Non-pigmented ciliary epithelial cell (primary cell): ENCODE results near the gene WFDC5.
A peak's percentile ranks its signal among the peaks of the same experiment; 100 is the strongest.

ENCODE experiments used
- DNase-seq: peaks from one replicate; pipeline ENCODE4 v3.0.0-alpha.2; 2010; ENCODE audit warnings: low read depth

WFDC5 gene

DNA sequence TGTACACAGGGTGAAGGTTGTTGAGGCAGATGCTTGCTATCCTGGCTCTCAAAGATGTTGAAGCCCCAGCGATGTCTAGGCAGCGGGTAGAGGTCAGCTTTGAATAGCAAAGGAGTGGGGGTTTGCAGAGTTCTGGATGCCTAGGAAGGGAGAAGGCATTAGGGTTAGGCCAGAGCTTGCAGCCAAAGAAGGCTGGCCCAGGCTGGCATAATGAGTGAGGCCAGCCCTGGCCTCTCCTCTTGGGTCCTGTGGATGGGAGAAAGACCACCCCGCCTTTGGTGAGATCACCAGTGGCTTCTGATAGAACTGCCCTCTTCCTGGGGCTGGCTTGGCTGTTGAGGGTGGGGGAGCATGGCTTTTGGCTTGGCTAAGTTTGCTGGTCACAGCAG lies 406 bp upstream of the WFDC5 start:
- no peak for DNase-seq

DNA sequence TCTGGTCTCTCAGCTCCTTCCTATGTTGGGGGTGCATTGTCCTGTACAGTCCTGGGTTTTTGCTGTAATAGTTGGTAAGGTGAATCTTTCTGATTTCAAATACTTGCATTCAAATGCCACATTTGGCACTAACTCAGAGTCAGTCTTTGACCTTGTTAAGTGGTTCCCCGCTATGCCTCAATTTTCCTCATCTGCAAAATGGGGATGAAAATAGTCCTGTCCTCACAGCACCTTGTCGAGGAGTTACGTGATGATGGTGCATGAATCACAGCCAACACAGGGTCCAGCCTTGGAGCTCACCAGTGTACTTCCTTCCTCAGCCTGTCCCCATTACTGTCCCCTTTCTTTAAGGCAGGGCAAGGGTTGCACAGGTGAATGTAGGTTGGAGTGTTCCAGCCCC lies 1.1 kb downstream of the WFDC5 start:
- no peak for DNase-seq

DNA sequence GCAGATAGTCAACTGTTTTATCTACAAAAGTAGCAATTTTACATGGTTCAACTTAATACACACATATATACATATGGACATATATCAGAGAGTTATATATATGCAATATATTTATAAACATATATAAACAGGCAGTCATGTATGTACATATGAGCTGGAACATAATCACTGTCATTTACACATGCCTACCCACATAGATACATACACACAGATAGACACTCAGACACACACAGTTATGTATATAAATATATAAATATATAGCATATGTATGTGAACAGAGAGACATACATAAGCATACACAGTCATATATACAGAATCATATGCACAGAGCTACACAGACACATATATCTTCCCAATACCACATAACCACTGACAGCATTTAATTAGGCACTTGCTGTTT lies 2.2 kb downstream of the WFDC5 start:
- no peak for DNase-seq

DNA sequence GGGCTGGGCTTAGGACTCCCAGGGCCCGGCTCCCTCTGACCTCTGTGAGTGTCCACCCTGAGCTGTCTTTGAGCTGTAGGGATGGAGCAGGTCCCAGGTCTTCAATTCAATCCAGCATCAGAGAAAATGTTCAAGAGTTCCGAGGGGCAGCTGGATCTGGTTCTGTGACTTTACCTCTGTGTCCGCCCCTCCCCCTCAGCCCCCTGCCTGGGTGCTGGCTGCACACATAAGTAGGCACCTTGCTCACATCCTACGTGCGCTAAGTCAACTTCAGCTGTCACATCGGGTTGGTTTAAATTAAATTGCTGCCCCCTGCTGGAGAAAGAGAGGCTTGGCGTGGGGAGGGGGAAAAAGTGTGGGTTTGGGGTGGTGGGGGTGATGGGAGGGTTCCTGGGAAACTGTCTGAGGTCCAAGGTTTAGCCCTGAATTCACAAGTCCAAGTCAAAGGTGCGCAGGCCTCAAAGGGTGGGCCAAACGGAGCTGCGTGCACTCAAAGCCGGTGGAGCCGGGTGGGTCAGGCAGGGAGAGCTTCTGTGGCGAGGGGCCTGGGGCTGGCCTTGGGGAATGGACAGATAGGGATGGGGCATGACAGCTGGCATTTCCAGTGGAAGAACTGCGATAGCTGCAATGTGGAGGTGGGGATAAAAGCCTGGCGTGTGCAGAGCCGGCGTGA lies 3.0 kb downstream of the WFDC5 start:
- DNase-seq, result no peak

DNA sequence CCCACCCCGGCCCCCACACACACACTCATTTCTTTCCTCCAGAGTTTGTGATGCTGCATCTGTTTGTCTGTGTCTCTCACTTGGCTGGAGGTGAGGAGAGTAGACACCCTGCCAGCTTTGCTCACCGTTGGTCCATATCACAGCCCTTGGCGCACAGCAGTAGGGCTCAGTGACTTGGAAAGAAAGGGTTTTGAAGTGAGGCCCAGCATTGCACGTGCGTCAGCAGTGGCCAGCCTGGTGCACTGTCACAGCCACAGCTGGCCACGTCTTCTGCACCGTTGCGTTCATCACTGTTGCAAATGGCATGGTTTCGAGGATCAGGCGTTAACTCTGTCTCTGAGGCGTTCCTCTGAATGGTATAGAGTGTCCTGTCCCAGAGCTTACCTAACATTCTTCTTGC lies 3.7 kb downstream of the WFDC5 start:
- no peak for DNase-seq

DNA sequence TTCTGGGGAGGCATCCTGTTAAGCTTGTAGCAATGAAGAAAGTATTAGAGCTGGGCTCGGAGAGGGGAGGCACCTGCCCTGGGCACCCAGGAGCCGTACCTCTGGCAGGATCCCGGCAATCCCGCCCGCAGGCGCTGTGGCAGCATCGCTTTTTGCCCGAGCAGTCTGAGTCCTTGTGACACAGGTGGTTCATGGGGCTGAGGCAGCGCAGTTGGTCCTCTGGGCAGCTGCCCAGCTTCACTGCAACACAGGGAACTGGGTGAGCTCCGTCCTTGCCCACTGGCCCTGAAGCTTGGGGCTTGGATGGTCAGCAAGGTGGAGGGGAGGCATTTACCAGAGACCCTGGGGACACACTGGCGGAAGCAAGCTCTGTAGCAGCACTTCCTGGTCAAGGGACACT lies 4.7 kb downstream of the WFDC5 start:
- DNase-seq, result no peak

DNA sequence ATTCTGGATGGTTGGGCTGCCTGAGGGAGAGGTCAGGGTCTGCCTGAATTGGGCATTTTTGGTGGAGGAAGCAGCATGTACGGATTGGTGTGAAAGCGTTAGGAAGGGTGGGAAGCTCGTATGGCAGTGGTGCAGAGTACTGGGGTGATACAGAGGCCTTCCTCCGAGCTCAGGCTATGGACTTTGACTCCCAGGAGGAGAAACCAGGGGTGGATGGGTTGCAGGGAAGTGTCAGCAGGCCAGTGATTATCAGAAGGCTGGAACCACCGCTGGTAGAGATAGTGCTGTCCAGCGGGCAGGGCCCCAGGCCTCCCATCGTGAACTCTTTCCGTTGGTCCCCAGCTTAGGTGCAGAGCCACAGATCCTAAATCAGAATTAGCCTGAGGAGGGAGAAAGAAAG lies 5.3 kb downstream of the WFDC5 start:
- DNase-seq, result no peak

DNA sequence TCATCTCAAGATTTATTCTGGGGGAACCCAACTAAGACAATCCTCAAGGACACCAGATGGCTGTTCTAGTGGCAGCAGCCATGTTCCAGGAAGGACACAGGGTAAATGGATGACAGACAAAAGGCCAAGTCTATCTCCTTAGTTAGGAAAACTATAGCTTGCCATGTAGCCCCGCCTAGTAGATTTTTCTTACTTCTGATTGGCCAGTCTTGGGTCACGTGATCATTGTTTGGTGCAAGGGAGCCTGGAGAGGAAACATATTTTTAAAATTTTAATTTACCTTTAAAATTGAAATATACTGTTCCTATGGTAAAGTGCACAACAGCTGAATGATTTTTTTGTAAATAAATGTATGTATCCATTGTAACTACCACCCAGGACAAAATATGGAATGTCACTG lies 9.7 kb downstream of the WFDC5 start:
- no peak for DNase-seq

DNA sequence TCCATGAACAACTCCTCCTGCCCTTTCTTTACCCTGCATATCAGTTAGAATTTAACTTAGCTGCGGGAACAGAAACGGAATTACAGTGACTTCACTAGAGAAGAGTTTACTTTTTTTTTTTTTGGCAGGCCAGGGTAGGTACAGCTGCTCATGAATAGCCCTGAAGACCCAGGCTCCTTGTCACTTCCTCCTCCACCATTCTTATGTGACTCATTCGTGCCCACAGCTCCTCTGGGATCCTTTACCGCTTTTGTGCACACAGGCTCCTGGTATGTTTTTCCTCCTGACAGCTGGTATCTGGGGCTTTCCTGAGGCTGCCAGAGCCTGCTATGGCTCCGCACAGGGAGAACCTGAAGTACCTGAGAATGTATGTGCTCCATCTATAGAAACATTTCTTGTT lies 10.2 kb downstream of the WFDC5 start:
- DNase-seq, result peak; percentile 55

DNA sequence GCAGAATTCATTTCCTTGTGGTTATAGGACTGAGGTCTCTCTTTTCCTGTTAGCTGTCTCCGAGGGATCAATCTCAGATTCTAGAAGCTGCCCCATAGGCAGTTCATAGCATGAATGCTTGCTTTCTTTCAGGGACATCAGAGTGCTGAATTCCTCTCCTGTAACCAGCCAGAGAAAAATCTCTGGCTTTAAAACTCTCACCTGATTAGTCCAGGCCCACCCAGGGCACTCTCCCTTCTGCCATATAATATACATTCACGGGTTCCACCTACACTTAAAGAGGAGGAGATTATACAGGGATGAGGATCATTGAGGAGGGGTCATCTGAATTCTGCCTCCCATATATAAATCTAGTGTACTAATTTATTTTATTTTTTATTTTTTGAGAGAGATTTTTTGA lies 11.9 kb downstream of the WFDC5 start:
- no peak for DNase-seq

DNA sequence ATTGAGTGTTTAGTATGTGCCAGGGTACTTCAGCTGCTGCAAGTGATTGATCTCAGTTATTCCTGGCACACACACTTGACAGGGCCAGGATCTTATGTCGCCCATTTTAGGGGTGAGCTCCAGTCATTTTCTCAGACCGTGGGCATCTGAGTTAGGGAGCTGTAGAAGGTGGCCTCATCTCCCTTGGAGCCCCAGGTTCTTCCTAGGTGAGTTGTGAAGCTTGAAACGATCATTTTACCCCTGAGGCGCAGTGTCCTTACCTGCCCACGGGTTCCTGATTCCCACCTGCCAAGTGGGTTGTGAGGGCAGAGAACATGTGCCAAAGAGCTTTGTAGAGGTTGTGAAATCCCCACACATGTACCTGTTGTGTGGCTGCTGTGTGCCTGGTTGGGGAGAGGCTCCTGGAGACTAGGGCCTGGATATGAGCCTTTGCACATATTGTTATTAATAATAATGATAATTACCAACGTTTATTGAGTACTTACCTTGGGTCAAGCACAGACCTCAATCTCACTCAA lies 13.6 kb downstream of the WFDC5 start:
- DNase-seq, result no peak

DNA sequence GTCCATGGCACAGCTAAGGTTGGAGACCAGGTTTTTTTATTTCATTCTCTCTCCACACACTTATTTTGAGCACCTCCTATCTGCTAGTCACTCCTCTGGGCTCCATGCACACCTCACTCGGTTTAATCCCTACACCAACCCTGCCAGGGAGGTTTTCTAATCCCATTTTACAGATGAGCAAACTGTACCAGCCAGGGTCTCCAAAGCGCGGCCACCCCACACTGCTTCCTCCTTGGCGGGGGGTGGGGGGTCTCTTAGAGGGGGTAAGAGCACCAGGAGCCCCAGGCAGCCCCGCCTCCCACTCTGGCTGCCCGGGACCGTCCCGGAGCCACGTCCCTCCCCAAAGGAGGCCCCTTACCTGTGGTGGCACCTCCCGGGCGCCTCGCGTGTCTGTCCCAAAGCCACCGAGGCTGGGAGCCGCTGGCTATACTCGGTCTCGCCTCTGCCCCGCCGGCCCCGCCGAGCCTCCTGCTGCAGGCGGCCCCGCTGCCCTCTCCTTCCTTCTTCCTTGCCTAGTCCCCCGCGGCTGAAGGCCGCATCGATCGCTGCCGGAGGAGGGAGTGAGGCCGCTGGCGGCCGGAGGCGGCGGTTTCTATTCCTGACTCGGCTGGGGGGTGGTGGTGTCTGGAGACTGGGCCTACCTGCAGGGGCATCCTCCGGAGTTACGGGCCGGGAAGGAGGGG lies 14.3 kb downstream of the WFDC5 start, which contains the start of gene KCNS1:
Gene KCNS1 (minus strand): TSS at position 565 of the 683 bp plus-strand sequence. CDS start 1,891 bp downstream, outside the sequence.
- DNase-seq, result no peak

DNA sequence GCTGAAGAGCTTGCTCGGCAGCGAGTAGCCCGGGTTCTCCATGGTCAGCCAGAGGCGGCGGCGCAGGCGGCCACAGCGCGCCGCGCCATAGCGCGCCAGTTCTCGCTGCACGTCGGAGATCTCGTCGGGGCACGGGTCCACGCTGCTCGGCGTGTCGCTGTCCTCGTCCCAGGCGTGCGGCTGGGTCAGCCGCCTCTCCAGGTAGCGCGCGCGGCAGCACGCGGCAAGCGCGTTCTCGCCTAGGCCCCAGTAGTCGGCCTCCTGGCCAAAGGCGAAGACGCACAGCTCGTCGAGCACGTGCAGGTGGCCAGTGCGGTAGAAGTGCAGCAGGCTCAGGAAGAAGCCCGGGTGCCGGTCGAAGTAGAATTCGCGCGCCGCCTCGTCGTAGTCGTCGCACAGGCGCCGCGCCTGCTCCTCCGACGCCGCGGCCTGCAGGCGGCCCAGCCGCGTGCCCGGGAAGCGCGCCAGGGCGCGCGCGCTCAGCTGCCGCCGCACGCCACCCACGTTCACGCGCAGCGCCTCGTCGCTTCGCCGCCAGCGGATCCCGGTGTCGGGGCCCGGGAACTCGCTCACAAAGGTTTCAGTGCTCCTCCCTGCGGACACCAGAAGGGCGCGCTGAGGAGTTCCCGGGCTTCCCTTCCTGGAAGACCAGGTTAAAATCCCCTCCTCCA lies 16.7 kb downstream of the WFDC5 start:
- DNase-seq, result no peak

DNA sequence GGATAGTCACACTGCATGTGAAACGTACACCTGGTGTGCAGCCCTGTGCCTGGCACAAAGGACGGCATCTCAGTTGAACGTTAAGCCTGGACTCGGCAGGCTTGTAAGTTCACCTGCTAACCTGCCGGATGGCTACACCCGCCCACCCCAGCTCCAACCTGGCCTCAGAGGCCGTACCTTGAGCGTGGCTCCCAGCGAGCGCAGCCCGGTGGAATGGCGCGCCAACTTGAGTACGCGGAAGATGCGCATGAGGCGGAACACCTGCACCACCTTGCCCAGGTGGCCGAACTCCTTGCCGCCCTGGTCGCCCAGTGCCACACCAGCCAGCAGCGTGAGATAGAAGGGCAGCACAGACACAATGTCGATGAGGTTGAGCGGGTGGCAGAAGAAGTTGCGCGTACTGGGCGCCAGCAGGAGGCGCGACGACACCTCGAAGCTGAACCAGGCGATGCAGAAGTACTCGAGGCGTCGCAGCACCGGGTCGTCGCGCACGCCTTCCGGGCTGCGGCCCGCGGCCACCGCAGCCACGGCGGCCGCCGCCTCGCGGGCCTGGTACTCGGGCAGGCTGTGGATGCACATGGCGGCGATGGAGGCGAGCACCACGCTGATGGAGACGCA lies 17.4 kb downstream of the WFDC5 start:
- no peak for DNase-seq

DNA sequence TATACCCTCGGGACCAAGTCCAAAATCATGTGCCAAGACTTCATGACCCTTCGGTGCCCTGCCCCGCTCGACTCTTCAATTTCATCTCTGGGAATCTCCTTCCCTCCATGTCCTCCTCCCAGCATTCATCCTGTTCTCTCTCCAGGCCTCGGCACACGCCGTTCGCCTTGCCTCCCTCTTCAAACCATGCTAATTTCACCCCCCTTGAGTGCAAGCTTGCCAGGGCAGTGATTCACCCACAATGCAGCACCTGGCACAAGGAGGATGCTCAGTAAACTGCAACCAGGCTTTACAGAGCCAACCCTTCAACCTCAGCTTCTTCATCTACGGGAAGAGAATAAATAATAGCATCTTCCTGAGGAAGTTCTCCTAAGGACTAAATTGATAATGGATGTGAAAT lies 18.2 kb downstream of the WFDC5 start:
- no peak for DNase-seq

DNA sequence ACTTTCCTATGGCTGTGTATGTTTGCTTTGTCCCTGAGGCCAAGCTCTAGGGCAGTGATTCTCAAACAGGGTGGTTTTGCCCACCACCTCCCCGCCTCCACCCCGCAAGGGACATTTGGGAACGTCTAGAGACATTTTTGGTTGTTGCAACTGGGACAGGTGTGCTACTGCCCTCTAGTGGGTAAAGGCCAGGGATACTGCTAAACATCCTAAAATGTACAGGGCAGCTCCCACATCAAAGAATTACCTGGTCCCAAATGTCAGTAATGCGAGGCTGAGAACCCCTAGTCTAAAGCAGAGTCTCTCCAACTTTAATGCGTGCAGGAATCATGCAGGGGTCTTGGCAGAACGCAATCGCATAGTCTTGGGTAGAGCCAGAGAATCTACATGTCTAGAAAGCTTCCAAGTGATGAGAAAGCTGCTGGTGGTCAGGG lies 19.2 kb downstream of the WFDC5 start:
- DNase-seq, result no peak

DNA sequence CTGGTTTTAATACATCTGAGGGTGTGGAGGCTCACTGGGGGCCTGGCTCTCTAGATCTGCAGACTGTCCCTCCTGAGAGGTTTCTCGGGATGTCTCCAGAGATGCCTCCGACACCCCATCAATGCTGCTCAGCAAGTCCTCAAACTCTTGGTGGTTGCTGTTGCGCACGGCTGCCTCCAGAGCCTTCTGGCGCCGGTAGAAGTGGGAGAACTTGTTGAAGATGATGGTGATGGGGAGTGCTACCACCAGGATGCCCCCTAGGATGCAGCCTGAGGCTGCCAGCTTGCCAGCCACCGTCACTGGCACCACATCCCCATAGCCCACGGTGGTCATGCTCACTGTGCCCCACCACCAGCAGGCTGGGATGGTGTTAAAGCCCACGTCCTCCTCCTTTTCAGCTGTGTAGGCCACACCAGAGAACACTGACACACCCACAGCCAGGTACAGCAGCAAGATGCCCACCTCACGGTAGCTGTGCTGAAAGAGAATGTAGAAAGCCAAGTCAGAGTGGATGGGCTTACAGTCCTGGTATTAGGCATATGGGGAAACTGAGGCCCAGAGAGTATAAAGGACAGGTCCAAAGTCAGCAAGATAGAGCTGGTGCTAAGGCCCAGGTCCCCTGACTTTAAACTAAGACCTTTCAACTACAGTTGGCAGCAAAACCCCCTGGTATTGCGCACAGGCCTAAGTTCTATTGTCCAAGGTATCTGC lies 20.0 kb downstream of the WFDC5 start:
- DNase-seq, result no peak

DNA sequence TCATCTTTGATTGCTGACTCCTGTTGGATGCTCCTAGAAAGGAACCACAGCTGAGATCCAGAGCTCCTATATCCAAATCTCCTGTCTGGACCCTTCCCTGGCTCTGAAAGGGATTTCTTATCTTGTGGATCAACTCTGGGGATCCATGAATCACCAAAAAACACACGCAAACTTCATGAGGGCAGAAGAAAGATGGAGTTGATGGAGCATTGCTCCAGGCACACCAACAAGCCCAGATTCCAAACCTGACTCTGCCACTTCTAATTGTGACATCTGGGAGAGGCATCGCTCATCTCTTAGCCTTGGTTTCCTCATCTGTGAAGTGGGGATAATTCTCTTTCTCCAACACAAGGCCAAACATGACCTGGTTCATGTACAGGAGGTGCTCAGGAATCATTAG lies 20.8 kb downstream of the WFDC5 start:
- DNase-seq, result no peak

DNA sequence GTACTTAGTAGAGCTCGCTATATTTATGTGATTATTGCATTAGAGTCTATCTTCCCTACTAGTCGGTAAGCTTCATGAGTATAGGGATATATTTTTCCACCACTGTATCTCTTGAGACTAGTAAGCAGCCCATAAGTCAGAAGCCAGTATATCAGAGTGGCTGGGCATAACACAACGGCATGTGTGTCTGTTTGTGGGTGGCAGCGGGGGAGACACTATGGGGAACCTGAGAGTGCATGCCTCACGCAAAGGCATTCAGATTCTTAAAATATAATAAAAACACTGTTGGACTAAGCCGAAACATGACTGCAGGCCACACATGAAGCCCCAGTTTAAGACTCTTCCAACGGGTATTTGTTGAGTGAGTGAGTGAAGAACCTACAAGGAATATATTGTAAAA lies 22.1 kb downstream of the WFDC5 start:
- DNase-seq, result no peak

DNA sequence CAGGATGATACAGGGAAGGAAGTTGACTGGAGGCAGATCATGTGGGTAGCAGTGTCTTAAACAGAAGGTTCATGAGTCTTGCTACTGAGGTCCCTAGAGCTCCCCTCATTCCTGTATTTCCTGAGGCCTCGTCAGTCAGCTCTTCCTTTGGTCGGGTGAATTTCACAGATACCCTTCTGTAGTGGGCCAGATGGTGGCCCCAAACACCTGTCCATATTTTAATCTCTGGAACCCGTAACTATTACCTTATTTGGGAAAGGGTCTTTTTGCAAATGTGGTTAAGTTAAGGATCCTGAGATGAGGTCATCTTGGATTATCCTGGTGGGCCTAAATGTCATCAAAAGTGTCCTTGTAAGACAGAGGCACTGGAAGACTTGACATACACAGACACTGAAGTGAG lies 23.6 kb downstream of the WFDC5 start:
- DNase-seq, result no peak

DNA sequence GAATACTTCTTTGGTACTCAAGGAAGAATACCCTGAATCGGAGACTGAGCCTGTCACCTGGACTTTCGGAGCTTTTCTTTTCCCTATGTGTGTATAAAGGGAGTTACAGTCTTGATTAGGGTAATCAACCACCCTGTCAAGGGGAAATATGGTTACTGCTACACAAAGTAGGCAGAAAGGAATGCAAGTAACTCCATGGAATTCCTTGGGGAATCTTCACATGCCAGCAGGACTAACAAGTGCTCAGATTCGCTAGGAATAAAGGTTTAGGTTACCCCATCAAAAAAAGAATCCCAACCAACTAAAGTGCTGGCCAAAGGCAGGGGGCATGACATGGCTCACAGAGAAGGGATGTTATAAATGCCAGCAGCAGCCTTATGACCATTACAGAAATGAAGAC lies 24.5 kb downstream of the WFDC5 start:
- DNase-seq, result no peak

DNA sequence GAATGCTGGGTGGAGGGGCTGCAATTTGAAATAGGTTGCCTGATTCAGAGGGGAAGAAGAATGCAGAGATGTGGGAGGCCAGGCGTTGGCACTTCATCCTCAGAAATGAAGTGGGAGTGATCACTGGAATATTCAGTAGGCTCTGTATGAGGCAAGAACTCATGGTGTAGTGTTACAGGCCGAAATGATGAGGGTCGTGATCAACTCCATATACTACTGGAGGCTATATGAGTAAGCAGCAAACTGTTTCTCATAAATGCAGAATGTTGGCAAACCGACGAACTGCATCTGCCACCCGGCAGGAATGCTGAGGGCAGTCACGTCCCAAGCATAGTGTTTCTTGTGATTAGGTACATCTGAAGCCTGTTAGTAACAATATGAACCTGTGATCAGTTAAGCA lies 26.7 kb downstream of the WFDC5 start:
- DNase-seq, result no peak
